HTERT RPE-1 (cell line): ENCODE data around the gene IQSEC2.

Source experiments
- in situ Hi-C: fragments of 300-500 bp; cut with MboI; formaldehyde crosslinking; loops from 4 replicates; pipeline ENCODE4 v1.14.3; 2020; ENCODE audit warnings: low sequenced_read_pairs

The IQSEC2 gene

DNA sequence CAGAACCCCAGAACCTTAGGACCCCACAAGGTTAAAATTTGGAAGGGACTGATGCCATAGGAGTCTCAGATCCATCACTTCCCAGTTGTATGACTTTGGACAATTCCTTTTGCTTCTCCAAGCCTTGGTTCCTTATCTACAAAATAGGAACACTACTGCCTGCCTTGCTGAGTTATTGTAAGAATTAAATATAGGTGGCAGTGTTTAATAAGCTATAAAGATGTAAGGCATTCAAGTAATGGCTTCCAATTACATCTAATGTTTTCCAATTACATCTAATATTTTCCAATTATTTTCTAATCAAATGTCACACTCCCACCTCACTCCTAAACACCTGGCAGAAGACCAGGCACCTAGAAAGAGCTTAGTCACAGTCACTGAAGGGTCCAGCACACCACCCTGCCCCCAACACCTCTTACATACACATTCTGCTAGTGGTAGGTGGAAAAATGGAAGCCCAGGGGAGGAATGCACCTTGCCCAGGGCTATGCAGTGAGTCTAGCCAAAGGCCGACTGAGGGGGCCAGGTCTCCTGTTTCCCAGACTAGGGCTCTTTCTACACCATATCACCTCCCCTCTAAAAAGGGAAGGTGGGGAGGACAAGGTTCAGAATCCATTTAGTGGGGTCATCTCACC is 31.9 kb downstream of the IQSEC2 start:
- in situ Hi-C loops: no loop called here

DNA sequence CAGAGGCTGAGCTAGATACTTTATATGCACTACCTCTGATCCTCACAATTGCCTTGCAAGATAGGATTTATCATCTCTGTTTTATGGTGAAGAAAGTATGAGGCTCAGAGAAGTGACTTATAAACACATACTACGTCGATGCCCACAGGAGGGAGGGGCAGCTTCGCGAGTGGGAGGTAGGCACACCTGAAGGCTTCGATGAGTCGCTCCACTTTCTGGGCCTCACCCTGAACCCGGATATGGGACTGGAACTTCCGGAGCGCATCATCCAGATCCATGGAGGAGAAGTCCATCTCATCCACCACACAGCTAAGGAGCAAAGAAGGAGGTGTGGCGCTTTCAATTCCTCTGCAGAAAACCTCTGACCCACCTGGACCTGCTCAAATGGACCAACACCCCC is 33.5 kb downstream of the IQSEC2 start:
- in situ Hi-C loops: no loop called here

GRCh38 chrX:53246231-53246630 is 35.2 kb downstream of the IQSEC2 start:
- in situ Hi-C loops: no loop called here

DNA sequence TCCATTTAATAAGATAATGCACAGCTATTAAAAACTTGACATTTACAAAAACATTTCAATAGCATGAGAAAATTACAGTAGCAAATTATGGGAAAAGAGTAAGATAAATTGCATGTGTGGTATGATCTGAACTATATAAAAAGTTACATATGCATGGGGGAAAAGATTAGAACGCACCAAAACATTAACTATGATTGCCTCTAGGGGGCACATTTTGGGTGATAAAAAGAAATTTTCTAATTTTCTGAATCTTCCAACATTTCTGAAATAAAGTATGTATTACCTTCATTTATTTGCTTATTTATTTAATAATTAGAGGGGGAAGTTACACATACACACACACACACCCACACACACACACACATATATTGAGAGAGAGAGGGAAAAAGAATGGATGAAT is 36.8 kb downstream of the IQSEC2 start:
- in situ Hi-C loops: no loop called here

- in situ Hi-C loops: no loop called here
Measured at GRCh38 chrX:53242310-53242709, 39.1 kb downstream of the IQSEC2 start.

DNA sequence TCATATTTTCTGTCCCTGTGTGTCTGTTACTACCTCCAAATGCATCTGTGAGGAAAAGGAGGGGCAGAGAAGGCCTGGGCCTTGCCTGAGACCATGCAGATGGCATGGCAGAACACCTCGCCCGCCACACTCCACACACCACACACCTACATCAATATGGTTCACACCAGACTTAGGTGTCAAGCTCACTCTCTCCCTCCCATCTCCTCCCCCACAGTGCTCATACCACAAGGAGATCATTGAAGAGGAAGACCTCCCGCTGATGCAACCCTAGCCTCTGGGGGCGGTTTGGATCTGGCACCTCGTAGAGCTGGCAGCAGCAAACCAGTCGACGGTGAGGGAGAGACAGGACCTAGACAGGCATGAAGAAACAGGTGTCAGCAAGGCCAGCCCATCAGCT is 39.8 kb downstream of the IQSEC2 start:
- in situ Hi-C loops: no loop called here

DNA sequence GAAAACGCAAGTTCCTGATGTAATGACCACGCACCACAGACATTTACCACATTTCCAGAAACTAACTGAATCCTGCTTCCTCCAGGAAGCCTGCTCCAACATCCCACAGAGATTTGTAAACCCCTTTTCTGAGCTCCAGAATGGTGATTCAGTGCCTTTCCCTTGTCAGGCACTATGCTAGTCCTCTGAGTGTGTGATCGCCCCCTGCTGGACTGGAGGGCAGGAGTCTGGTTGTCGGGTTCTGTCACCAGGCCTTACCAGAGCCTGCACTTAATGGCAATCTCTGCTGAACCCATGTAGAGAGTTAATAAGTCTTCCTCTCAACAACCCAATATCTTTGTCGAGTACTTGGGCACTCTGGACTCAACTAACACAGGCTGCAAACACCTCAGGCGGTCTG is 41.9 kb downstream of the IQSEC2 start:
- in situ Hi-C loops: no loop called here

GRCh38 chrX:53237056-53237455 is 44.3 kb downstream of the IQSEC2 start:
- in situ Hi-C loops: no loop called here

DNA sequence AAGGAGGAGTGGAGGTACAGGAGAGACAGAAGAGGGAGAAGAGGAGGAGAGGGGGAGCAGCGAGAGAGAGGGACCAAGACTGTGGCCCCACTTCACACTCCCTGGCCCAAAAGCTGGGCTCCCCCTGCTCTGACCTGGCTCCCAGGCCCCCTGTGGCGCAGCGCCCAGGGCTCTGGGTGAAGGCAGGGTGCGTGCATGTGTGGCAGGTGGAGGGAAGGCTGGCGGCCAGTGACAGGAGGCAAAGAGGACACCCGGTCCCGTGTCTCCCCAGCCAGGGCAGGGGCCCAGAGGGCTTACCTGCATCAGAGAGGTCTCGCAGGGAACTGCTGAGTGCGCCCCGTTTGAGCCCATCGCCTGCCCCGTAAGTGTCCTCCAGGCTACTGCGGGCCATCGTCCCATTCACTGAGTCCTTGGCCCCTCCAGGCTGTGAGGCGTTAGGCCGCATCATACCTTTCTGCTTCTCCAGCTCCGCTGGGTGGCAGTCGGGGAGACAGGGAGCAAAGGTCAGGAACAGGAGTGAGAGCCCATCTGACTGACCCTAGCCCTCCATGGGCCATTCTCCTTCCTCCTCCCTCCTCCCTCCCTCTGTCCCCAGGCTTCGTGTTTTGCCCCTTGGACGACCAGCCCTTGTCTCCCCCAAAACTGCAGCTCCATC is 45.2 kb downstream of the IQSEC2 start:
- in situ Hi-C loops: no loop called here

DNA sequence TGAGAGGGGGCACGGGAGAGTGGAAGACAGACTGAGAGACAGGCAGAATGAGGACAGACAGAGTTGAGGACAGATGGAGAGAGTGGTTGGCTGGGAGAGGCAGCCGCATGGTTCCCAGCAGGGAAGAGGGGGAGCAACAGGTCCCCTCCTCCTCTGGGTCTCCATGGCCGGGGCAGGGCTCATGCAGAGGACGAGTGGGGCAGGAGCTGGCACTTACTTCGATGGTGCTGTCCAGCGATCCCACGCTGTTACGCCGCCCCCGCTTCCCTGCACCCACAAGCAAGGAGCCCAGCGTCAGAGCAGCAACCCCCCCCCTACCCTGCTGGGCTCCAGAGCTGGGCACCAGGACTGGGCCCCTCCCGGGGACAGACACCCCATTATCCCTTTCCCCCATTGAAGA is 45.8 kb downstream of the IQSEC2 start:
- in situ Hi-C loops: no loop called here

GRCh38 chrX:53234484-53234883 is 46.9 kb downstream of the IQSEC2 start:
- in situ Hi-C loops: no loop called here

GRCh38 chrX:53233536-53233935 is 47.8 kb downstream of the IQSEC2 start:
- in situ Hi-C loops: no loop called here

DNA sequence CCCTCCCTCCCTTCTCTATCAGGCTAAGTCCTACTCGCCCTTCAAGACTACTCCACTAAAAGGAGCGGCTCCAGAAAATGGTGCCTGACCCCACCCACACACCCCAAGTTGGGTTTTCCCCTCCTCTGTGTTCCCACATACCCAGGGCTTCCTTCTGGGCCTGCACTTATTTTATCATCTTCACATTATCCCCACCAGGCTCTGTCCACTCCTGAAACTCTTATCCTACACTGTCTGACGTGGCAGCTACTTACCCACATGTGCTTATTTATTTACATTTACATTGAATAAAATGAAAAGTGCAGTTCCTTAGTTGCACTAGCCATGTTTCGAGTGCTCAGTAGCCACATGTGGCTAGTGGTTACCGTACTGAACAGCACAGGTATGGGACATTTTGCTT is 51.3 kb downstream of the IQSEC2 start:
- in situ Hi-C loops: no loop called here

DNA sequence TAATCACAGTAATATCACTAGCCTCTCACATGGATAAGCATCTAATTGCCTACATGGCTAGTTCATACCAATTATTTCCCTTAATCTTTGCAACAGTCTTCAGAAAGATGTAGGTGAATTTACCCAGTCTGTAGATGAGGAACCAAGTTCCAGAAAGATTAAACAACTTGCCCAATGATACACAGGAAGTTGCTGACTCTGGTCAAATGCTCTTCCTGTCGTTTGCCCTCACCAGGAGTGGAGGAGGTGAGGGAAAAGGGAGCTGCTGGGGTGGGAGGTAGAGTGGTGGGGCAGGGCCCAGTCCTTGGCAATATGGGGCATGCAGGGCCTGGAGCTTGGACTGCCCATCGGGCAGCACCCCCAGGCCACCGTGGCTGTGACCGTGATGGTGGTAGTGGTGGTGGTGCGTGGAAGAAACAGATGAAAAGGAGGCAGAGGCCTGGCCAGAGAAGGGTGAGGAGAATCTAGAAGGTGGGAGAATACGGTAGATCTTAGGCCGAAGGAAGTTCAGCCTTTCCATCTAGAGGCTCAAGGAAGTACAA is 54.1 kb downstream of the IQSEC2 start:
- in situ Hi-C loops: no loop called here

DNA sequence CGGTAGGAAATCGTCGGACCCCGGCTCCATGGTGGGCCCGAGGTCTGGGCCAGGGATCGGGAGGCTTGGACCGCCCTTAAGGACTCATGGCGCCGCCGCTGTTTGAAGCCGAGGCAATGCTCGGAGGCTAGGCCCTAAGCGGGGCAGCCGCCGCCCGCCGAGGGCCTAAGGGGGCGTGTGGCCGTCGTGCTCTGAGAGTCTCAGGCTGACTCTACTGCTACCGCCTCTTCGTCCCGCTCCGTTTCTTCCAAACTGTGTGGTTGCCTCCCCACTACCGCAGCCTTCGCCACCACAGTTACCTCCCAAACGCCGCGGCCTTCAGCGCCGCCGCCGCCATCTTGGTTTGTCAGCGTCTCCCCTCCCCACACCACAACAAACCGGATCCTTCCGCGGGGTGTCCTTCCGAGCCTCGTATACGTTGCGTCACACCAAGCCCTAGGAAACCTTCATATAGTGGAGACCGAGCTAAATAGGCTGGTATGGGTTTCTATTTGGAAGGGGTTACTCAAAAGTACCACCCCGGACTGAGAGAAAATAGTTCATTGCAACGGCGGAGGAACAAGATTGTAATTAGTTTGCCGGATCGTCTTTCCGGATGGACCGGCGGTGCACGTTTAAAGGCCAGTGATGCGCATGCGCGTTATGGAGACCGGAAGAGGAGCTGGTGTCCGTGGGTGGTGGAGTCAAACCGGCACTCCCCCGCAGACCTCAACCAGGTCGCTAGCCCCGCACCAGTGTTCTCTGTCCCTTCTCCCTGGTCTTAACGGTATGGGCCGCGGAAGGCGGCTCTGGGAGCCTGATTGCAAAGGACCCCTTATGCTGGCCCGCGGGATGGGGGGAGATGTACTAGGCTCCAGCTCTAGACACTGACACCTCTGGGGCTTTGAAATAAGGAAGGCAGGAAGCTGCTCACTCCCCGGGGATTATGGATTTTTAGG is 56.3 kb downstream of the IQSEC2 start, which contains the start of gene KDM5C:
Gene KDM5C (minus strand): TSS at position 348 of the 938 bp plus-strand sequence. CDS start 318 bp downstream, at position 30.
- in situ Hi-C loops: no loop called here

- in situ Hi-C loops: no loop called here
Measured at GRCh38 chrX:53223955-53224859, 57.2 kb downstream of the IQSEC2 start.

DNA sequence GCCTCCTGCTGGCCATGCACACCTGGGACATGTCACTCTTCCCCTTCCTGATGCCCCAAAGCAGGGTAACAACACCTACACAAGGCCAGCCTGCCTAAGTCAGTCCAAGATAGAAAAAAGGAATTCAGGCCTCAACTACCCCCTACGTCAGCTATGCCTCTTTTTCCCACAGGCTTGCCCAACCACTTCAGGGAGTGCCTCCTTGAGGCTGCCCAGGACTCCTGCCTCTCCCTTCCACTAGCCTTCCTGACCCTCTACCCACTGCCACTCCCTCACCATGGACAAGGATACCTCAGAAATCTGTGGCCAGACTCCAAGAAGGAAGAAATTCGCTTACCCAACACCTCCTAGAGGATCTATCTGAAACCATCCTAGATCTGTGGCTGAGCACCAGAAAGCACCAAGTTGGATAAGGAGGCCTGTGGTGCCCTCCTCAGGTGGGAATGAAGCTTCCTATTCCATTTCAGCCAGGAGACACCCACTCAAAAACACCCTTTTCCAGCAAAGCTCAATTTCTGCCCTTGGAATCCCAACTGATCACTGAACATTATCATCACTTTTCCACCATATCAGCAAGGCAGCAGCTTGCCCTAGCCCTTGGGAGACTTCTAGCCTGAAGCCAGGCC is 58.2 kb downstream of the IQSEC2 start:
- in situ Hi-C loops: no loop called here
